ENCODE data around the gene P3H2. TPM values are rescaled to one million over a fixed set of nuclear protein-coding genes. Genes with fewer than 3 reads are reported as not detected.

P3H2 gene
- total and polyA plus RNA-seq, 2 experiments from 2014 or later, result 14.5 TPM

DNA sequence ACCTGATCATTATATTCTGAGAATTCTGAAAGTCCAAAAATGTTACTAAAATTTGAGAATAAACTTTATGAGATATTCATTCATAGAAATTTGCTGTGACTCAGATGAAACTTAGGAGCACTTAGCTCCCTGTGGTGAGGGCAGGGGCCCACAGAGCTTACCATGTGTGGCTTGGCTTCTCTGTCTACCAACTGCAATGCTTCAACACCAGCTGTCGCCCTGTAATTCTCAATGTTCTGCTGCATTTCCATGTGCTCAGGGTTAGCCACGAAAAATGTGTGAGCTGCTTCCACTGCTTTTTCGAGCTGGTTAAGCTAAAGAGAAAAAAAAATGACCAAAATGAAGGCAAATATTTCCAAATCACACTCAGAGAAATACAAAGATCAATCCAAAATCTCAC is 125.6 kb downstream of the P3H2 start:
- Histone ChIP-seq H3K79me2 (no peaks in the 10 kb centered on the region), H3K4me1 (ENCODE audit: insufficient read depth) (no peaks in the 10 kb centered on the region), H3K36me3 (replicated peaks; ENCODE audit: insufficient read depth, low read depth) (no peaks in the 10 kb centered on the region), H3K9me2 (replicated peaks; ENCODE audit: insufficient read depth) (no peaks in the 10 kb centered on the region), H3K9me3 (ENCODE audit: low read depth) (no peaks in the 10 kb centered on the region), H2AFZ (no peak overlapping the region), H4K20me1 (ENCODE audit: insufficient read depth, poor library complexity, severe bottlenecking) (no peaks in the 10 kb centered on the region), H3K27ac (no peak overlapping the region), H3K4me2 (no peak overlapping the region), H3K27me3 (no peaks in the 10 kb centered on the region), H3K4me3 (no peak overlapping the region)
- 77% methylated on average over 3 of the region's 3 CpGs for WGBS (ENCODE audit: low lambda C conversion rate, missing lambda C conversion rate)
- DNase-seq (ENCODE audit: low spot score), result no peak
- TF ChIP-seq EZH2phosphoT487 (IDR thresholded peaks at IDR 0.05; ENCODE audit: low read depth, severe bottlenecking, unreplicated experiment) (no peak), EZH2 (IDR thresholded peaks at IDR 0.05; ENCODE audit: borderline replicate concordance) (no peak)
- TF ChIP-seq, protein P1, sequence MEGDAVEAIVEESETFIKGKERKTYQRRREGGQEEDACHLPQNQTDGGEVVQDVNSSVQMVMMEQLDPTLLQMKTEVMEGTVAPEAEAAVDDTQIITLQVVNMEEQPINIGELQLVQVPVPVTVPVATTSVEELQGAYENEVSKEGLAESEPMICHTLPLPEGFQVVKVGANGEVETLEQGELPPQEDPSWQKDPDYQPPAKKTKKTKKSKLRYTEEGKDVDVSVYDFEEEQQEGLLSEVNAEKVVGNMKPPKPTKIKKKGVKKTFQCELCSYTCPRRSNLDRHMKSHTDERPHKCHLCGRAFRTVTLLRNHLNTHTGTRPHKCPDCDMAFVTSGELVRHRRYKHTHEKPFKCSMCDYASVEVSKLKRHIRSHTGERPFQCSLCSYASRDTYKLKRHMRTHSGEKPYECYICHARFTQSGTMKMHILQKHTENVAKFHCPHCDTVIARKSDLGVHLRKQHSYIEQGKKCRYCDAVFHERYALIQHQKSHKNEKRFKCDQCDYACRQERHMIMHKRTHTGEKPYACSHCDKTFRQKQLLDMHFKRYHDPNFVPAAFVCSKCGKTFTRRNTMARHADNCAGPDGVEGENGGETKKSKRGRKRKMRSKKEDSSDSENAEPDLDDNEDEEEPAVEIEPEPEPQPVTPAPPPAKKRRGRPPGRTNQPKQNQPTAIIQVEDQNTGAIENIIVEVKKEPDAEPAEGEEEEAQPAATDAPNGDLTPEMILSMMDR (IDR thresholded peaks at IDR 0.05; ENCODE audit: poor library complexity), result no peak

DNA sequence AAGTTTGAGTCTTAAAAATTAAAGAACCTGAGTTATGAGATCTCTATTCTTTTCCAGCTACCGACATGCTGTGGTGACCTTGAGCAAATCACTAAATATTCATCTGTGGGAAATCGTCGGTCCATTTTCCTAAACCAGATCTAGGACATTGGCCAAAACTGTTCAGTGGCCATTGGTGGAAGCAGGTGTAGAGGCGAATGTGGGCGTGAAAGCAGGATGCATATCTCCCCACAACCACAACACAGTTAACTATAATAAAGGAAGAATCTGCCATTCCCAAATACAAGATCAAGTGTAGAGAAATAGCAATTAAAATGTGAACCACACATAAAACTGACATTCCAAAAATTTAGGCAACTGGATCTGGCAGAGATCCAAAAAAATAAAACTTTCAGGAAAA is 129.9 kb downstream of the P3H2 start:
- Histone ChIP-seq H3K4me2 (no peak overlapping the region), H3K9me3 (ENCODE audit: low read depth) (no peaks in the 10 kb centered on the region), H3K79me2 (no peaks in the 10 kb centered on the region), H3K4me1 (ENCODE audit: insufficient read depth) (no peaks in the 10 kb centered on the region), H2AFZ (no peak overlapping the region), H4K20me1 (ENCODE audit: insufficient read depth, poor library complexity, severe bottlenecking) (no peaks in the 10 kb centered on the region), H3K9me2 (replicated peaks; ENCODE audit: insufficient read depth) (no peaks in the 10 kb centered on the region), H3K27ac (no peak overlapping the region), H3K27me3 (no peaks in the 10 kb centered on the region), H3K4me3 (no peak overlapping the region), H3K36me3 (replicated peaks; ENCODE audit: insufficient read depth, low read depth) (no peaks in the 10 kb centered on the region)
- no peak for DNase-seq (ENCODE audit: low spot score)
- 96% methylated on average over 5 of the region's 5 CpGs for WGBS (ENCODE audit: low lambda C conversion rate, missing lambda C conversion rate)
- no peak for TF ChIP-seq EZH2 (IDR thresholded peaks at IDR 0.05; ENCODE audit: borderline replicate concordance)
- no peak for TF ChIP-seq EZH2phosphoT487 (IDR thresholded peaks at IDR 0.05; ENCODE audit: low read depth, severe bottlenecking, unreplicated experiment)
- TF ChIP-seq, protein P1 (IDR thresholded peaks at IDR 0.05; ENCODE audit: poor library complexity), result no peak

DNA sequence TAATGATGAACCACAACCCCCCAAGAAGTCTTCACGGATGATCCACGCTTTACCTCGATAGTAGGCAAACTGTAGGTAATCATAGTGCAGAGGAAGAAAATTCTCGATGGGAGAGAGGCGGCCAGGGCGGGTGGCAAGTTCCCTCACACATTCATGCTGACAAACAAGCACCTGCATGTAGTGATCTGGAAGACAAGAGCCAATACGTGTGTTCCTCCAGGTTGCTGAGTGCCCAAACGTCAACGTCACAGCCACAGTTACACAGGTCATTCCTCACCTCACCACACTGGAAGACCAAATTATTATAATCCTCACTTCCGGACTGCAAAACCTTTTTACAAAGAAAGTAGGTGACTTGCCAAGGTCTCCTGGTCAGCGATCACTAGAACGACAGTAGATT is 131.8 kb downstream of the P3H2 start:
- H3K36me3 ChIP-seq (replicated peaks; ENCODE audit: insufficient read depth, low read depth), result no peaks in the 10 kb centered on the region
- no peak overlapping the region for H3K4me3 ChIP-seq
- no peaks in the 10 kb centered on the region for H3K79me2 ChIP-seq
- H4K20me1 ChIP-seq (ENCODE audit: insufficient read depth, poor library complexity, severe bottlenecking), result no peaks in the 10 kb centered on the region
- H3K27me3 ChIP-seq, result no peaks in the 10 kb centered on the region
- no peak overlapping the region for H3K4me2 ChIP-seq
- 92% methylated on average over 12 of the region's 12 CpGs for WGBS (ENCODE audit: low lambda C conversion rate, missing lambda C conversion rate)
- no peak for DNase-seq (ENCODE audit: low spot score)
- no peak for TF ChIP-seq EZH2 (IDR thresholded peaks at IDR 0.05; ENCODE audit: borderline replicate concordance)
- no peak for TF ChIP-seq EZH2phosphoT487 (IDR thresholded peaks at IDR 0.05; ENCODE audit: low read depth, severe bottlenecking, unreplicated experiment)
- TF ChIP-seq, protein P1 (IDR thresholded peaks at IDR 0.05; ENCODE audit: poor library complexity), result no peak
- no peak overlapping the region for H2AFZ ChIP-seq
- H3K4me1 ChIP-seq (ENCODE audit: insufficient read depth), result no peaks in the 10 kb centered on the region
- no peak overlapping the region for H3K27ac ChIP-seq
- no peaks in the 10 kb centered on the region for H3K9me3 ChIP-seq (ENCODE audit: low read depth)
- no peaks in the 10 kb centered on the region for H3K9me2 ChIP-seq (replicated peaks; ENCODE audit: insufficient read depth)

DNA sequence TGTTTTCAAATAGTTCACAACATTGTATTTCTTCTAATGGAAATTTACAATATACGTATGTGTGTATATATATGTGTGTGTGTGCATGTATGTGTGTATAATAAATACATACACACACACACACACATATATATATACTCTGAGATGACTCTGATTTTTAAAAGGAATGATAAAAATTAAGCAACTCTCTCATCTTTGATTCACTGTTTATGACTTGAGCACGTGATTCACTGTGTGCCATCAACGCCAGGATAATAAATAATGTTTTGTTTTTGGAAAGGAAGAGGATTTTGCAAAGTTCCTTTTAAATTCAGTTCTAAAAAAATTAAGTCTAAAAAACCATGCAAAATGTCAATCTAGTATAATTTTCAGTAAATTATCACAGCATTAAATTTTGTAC is 132.4 kb downstream of the P3H2 start:
- no peaks in the 10 kb centered on the region for H3K4me1 ChIP-seq (ENCODE audit: insufficient read depth)
- WGBS (ENCODE audit: low lambda C conversion rate, missing lambda C conversion rate), result 78% methylated on average over 3 of the region's 3 CpGs
- no peak overlapping the region for H3K4me3 ChIP-seq
- no peak overlapping the region for H3K4me2 ChIP-seq
- no peaks in the 10 kb centered on the region for H3K27me3 ChIP-seq
- TF ChIP-seq EZH2phosphoT487 (IDR thresholded peaks at IDR 0.05; ENCODE audit: low read depth, severe bottlenecking, unreplicated experiment) (no peak), EZH2 (IDR thresholded peaks at IDR 0.05; ENCODE audit: borderline replicate concordance) (no peak)
- TF ChIP-seq, protein P1 (IDR thresholded peaks at IDR 0.05; ENCODE audit: poor library complexity), result no peak
- no peaks in the 10 kb centered on the region for H4K20me1 ChIP-seq (ENCODE audit: insufficient read depth, poor library complexity, severe bottlenecking)
- H3K27ac ChIP-seq, result no peak overlapping the region
- H3K9me2 ChIP-seq (replicated peaks; ENCODE audit: insufficient read depth), result no peaks in the 10 kb centered on the region
- no peaks in the 10 kb centered on the region for H3K79me2 ChIP-seq
- H3K9me3 ChIP-seq (ENCODE audit: low read depth), result no peaks in the 10 kb centered on the region
- DNase-seq (ENCODE audit: low spot score), result no peak
- H3K36me3 ChIP-seq (replicated peaks; ENCODE audit: insufficient read depth, low read depth), result no peaks in the 10 kb centered on the region
- H2AFZ ChIP-seq, result no peak overlapping the region

All from hepatocyte (in vitro differentiated cells).